DOHH2 (cell line): ENCODE data around the gene BHLHE23.

ENCODE experiments used
- H3F3A ChIP-seq: fragments of 200-600 bp; sonication (generic), shearing (Covaris generic); 2 replicates; pipeline ENCODE4 v1.6.0; 2016; ENCODE audit warnings: antibody characterized with exemption, mild to moderate bottlenecking; ENCODE audit not compliant: control insufficient read depth, insufficient read depth
- H3K27ac ChIP-seq: fragments of 200-600 bp; sonication (generic); 2 replicates; pipeline ENCODE4 v1.5.1; 2014; ENCODE audit warnings: low read depth, mild to moderate bottlenecking, low read length, moderate library complexity
- H3K27me3 ChIP-seq: fragments of 200-600 bp; sonication (generic); 2 replicates; pipeline ENCODE4 v1.6.1; 2014; ENCODE audit warnings: mild to moderate bottlenecking, low read length, mixed read lengths; ENCODE audit not compliant: control insufficient read depth
- H3K36me3 ChIP-seq: fragments of 200-600 bp; sonication (generic); 2 replicates; pipeline ENCODE4 v1.6.1; 2014; ENCODE audit warnings: mild to moderate bottlenecking, low read length, moderate library complexity, mixed read lengths; ENCODE audit not compliant: control insufficient read depth
- H3K4me1 ChIP-seq: fragments of 200-600 bp; sonication (generic); 2 replicates; pipeline ENCODE4 v1.6.1; 2014; ENCODE audit warnings: mild to moderate bottlenecking, low read length, mixed read lengths; ENCODE audit not compliant: control insufficient read depth
- H3K4me2 ChIP-seq: fragments of 200-600 bp; sonication (generic); 2 replicates; pipeline ENCODE4 v1.6.0; 2014; ENCODE audit warnings: mild to moderate bottlenecking, low read length, moderate library complexity
- H3K4me3 ChIP-seq: fragments of 200-600 bp; sonication (generic); 2 replicates; pipeline ENCODE4 v1.5.1; 2014; ENCODE audit warnings: mild to moderate bottlenecking, low read length, mixed read lengths
- H3K79me2 ChIP-seq: fragments of 200-600 bp; sonication (generic); 2 replicates; pipeline ENCODE4 v1.6.1; 2014; ENCODE audit warnings: mild to moderate bottlenecking, low read length, mixed read lengths; ENCODE audit not compliant: control insufficient read depth
- H3K9me2 ChIP-seq: fragments of 200-600 bp; sonication (generic); replicated peaks from 2 replicates; pipeline ENCODE4 v1.6.1; 2014; ENCODE audit warnings: mild to moderate bottlenecking, low read length, mixed read lengths; ENCODE audit not compliant: control insufficient read depth
- H3K9me3 ChIP-seq: fragments of 200-600 bp; sonication (generic); 2 replicates; pipeline ENCODE4 v1.6.1; 2014; ENCODE audit warnings: antibody characterized with exemption, low read length, mixed read lengths; ENCODE audit not compliant: control insufficient read depth, insufficient read depth
- H4K20me1 ChIP-seq: fragments of 200-600 bp; sonication (generic); 2 replicates; pipeline ENCODE4 v1.6.0; 2014; ENCODE audit warnings: low read depth, mild to moderate bottlenecking, antibody characterized with exemption, low read length, moderate library complexity; ENCODE audit not compliant: control insufficient read depth, insufficient read depth
- EZH2phosphoT487 ChIP-seq: fragments of 200-600 bp; sonication (generic); IDR thresholded peaks from 2 replicates; pipeline ENCODE4 v1.6.1; 2017; ENCODE audit warnings: borderline replicate concordance, mild to moderate bottlenecking, antibody characterized with exemption, low read length, moderate library complexity, mixed read lengths
- TF ChIP-seq, protein P1 (sequence below): fragments of 200-600 bp; sonication (generic); IDR thresholded peaks from one replicate; pipeline ENCODE4 v1.5.1; 2014; ENCODE audit warnings: antibody characterized with exemption, mild to moderate bottlenecking, low read depth, low read length; ENCODE audit not compliant: poor library complexity, severe bottlenecking

BHLHE23 gene

DNA sequence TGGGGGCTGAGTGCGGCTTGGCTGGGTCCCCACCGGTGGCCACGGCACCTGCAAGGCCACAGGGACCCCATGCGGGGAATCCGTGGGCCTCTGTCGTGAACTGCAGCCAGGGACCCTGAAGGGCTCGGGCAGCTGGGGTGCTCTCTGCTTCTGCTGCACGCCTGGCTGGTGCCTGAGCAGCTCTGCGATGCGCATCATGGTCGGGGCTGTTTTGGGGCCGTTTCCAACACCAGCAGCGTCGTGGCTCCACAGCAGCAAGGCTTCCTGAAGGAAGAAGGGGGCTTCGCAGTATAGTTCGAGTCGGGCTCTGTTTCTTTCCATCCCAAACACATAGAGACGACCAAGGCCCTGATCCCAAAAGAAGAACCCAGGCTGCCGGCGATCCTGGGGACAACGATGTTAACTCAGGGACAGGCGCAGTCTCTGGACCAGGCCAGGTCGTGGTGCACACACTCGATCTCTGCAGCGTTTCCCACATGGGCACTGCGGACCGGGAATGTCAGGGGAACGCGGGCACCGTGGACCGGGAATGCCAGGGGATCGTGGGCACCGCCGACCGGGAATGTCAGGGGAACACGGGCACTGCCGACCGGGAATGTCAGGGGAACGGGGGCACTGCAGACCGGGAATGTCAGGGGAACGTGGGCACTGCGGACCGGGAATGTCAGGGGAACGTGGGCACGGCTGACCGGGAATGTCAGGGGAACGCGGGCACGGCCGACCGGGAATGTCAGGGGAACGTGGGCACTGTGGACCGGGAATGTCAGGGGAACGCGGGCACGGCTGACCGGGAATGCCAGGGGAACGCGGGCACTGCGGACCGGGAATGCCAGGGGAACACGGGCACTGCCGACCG, 36.8 kb upstream of the BHLHE23 start:
- Histone ChIP-seq H3K4me2 (no peak overlapping the region), H3F3A (no peaks in the 10 kb centered on the region), H3K79me2 (no peaks in the 10 kb centered on the region), H3K36me3 (no peaks in the 10 kb centered on the region), H4K20me1 (no peaks in the 10 kb centered on the region), H3K27me3 (peaks cover 9% of the 10 kb centered on the region), H3K4me3 (no peak overlapping the region), H3K4me1 (peaks cover 16% of the 10 kb centered on the region), H3K27ac (no peak overlapping the region), H3K9me2 (no peaks in the 10 kb centered on the region), H3K9me3 (peaks cover 4% of the 10 kb centered on the region; the same call in 1 of the 2 replicates)
- TF ChIP-seq, protein P1, sequence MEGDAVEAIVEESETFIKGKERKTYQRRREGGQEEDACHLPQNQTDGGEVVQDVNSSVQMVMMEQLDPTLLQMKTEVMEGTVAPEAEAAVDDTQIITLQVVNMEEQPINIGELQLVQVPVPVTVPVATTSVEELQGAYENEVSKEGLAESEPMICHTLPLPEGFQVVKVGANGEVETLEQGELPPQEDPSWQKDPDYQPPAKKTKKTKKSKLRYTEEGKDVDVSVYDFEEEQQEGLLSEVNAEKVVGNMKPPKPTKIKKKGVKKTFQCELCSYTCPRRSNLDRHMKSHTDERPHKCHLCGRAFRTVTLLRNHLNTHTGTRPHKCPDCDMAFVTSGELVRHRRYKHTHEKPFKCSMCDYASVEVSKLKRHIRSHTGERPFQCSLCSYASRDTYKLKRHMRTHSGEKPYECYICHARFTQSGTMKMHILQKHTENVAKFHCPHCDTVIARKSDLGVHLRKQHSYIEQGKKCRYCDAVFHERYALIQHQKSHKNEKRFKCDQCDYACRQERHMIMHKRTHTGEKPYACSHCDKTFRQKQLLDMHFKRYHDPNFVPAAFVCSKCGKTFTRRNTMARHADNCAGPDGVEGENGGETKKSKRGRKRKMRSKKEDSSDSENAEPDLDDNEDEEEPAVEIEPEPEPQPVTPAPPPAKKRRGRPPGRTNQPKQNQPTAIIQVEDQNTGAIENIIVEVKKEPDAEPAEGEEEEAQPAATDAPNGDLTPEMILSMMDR: no peak
- no peak for TF ChIP-seq EZH2phosphoT487

DNA sequence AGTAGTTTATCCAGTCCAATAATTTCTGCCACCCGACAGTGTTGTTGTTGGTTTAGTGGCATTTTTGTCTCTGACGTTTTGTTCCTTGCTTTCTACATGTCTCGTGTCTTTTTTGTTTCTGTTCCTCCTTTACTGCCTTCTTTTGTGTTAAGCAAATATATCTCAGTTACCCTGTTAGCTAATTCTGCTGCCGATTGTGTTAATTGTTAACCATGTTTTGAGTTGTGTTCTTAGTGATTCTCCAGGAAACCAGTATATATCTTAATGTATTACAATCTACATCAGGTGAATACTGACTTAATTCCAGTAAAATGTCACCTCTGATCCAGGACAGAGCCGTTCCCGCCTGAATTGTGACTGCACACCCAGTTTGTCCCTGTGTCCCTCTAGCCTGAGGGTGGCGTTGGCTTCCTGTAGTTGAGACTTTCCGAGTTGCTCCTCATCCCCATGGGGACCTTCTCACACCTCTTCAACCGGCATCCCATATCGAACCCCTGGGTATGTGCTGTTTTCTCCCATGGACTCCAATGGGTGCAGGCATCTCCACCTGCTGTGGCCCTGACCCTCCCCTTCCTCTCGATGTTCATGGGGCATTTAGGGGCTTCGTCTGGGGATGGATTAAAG, 35.8 kb upstream of the BHLHE23 start:
- H3K9me2 ChIP-seq: no peaks in the 10 kb centered on the region
- H3K27me3 ChIP-seq: peaks cover 9% of the 10 kb centered on the region
- H3F3A ChIP-seq: no peaks in the 10 kb centered on the region
- no peak overlapping the region for H3K4me3 ChIP-seq
- no peaks in the 10 kb centered on the region for H3K9me3 ChIP-seq
- no peaks in the 10 kb centered on the region for H3K36me3 ChIP-seq
- TF ChIP-seq, protein P1: peak; percentile 10
- TF ChIP-seq EZH2phosphoT487: no peak
- peak overlapping the region; percentile 5 for H3K4me2 ChIP-seq
- no peak overlapping the region for H3K27ac ChIP-seq
- peaks cover 16% of the 10 kb centered on the region for H3K4me1 ChIP-seq
- H3K79me2 ChIP-seq: no peaks in the 10 kb centered on the region
- no peaks in the 10 kb centered on the region for H4K20me1 ChIP-seq

DNA sequence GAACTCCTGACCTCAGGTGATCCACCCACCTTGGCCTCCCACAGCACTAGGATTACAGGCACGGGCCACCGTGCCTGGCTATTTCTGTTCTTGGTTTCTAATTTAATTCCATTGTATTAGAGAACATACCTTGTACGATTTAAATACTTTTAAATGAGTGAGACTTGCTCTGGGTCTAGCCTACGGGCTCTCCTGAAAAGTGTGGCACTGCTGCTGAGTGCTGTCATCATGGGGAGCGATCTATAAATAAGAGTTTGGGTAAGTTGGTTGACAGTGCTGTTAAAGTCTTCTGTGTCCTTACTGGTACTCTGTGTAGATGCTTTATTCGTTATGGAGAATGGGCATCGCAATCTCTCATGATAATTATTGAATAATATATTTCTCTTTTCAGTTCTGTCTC, 35.0 kb upstream of the BHLHE23 start:
- Histone ChIP-seq H3K4me3 (no peak overlapping the region), H3K27me3 (peaks cover 10% of the 10 kb centered on the region), H3K79me2 (no peaks in the 10 kb centered on the region), H3F3A (0 out of 2 replicates have a peak, but pooled peaks cover 3% of the 10 kb centered on the region), H3K27ac (no peak overlapping the region), H3K9me3 (no peaks in the 10 kb centered on the region), H3K4me1 (peaks cover 16% of the 10 kb centered on the region), H3K9me2 (no peaks in the 10 kb centered on the region), H4K20me1 (no peaks in the 10 kb centered on the region), H3K36me3 (no peaks in the 10 kb centered on the region), H3K4me2 (0 out of 2 replicates have a peak overlapping the region, but pooled peaks have one; percentile 5)
- TF ChIP-seq EZH2phosphoT487: no peak
- TF ChIP-seq, protein P1: no peak
